GM21786 (cell line): ENCODE measurements around the gene MIPOL1.
"Not testable (repeated sequence)": the region's sequence is repeated elsewhere in the genome, so short reads cannot be mapped to it uniquely, and the experiment has no call there.

Experiments
- ATAC-seq: cut with Tn5 transposase; IDR thresholded peaks from one replicate; pipeline ENCODE4 v1.9.1; 2021; ENCODE audit not compliant: unreplicated experiment

The MIPOL1 gene

GRCh38 chr14:37186865-37187264 lies 10.9 kb upstream of the MIPOL1 start:
- ATAC-seq: no peak

DNA sequence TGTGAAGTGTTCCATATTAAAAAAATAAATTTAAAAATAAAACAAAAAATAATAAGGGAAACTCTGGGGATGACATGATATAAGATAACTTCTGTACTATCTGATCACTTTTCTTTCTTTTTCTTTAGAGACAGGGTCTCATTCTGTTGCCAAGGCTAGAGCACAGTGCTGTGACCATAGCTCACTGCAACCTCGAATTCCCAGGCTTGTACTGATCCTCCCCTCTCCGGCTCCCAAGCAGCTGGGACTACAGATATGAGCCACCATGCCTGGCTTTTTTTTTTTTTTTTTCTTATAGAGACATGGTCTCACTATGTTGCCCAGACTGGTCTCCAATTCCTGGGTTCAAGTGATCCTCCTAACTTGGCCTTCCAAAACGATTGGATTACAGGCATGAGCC lies 10.4 kb upstream of the MIPOL1 start:
- ATAC-seq: no peak

GRCh38 chr14:37187840-37188577 lies 9.7 kb upstream of the MIPOL1 start:
- ATAC-seq: not testable (repeated sequence)

DNA sequence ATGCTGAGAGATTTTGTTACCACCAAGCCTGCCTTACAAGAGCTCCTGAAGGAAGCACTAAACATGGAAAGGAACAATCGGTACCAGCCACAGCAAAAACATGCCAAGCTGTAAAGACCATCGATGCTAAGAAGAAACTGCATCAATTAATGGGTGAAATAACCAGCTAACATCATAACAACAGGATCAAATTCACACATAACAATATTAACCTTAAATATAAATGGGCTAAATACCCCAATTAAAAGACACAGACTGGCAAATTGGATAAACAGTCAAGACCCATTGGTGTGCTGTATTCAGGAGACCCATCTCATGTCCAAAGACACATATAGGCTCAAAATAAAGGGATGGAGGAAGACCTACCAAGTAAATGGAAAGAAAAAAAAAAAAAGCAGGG lies 8.0 kb upstream of the MIPOL1 start:
- ATAC-seq: not testable (repeated sequence)

- ATAC-seq: no peak
Observed at GRCh38 chr14:37194698-37195097, 3.0 kb upstream of the MIPOL1 start.

- ATAC-seq: no peak
Observed at GRCh38 chr14:37195327-37195726, 2.4 kb upstream of the MIPOL1 start.

- ATAC-seq: no peak
Observed at GRCh38 chr14:37196604-37197420, 925 bp upstream of the MIPOL1 start.

DNA sequence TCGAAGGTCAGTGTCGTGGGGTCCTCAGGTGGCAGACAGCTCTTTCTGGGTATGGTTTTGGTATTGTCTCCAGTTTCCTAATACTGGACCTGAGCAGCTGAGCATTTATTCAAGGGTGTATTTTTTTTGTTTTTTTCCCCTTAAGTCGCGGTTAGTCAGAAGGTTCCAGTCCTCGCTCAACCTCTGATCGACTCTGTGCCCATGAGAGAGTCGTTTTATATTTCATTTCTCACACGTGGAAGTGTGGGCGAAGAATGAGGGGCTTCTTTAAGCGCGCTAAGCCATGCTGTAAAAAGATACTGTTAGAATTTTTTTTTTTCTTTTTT lies 499 bp downstream of the MIPOL1 start:
- no peak for ATAC-seq

DNA sequence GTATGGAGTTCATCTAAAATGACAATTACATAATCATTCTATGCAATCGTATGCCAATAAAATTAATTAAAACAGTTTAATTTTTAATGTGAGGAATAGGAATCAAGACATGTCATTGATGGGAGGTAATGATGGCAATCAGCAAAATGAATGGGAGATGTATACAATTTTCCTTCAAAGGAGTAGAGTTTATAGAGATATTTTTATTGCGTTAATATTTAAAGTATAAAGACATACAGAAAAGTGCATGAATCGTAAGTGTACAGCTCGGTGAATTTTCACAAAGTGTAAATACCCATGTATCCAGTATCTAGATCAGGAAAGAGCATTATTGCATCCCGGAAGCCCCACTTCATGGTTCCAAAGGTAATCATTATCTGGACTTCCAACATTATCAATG lies 1.2 kb downstream of the MIPOL1 start:
- no peak for ATAC-seq

DNA sequence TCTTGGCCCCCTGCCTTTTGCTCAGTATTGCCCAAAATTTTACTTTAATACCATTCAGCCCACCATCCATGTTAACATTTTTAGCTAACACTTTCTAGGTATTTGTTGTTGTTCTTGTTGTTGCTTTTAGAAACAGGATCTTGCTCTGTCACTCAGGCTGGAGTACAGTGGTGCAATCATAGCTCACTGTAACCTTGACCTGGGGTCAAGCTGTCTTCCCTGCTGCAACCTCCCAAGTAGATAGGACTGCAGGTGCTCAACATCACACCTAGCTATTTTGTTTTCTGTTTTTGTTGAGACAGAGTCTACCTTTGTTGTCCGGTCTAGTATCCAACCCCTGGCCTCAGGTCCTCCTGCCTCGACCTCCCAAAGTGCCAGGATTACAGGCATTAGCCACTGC lies 4.0 kb downstream of the MIPOL1 start:
- ATAC-seq: no peak

DNA sequence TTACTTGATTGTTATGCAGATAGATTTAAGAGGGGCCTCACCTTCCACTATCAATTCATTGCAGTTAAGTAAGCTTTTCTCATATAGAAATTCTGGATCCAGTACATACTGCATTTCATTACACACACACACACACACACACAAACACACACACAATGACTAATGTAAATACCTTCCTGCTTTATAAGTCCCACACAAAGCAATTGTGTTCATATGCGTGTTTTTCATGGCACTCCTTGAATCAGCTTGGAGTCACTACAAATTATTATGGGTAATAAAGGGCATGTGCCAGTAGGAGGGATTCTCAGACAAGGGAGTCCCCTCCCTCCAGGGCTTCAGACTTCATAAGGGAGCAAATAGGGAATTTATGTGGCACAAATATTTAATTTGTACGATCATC lies 4.5 kb downstream of the MIPOL1 start:
- no peak for ATAC-seq

- ATAC-seq: no peak
Observed at GRCh38 chr14:37202812-37203211, 5.1 kb downstream of the MIPOL1 start.

GRCh38 chr14:37203423-37203822 lies 5.7 kb downstream of the MIPOL1 start:
- no peak for ATAC-seq

- ATAC-seq: not testable (repeated sequence)
Observed at GRCh38 chr14:37205623-37206605, 8.2 kb downstream of the MIPOL1 start.

GRCh38 chr14:37209617-37210016 lies 11.9 kb downstream of the MIPOL1 start:
- ATAC-seq: not testable (repeated sequence)

GRCh38 chr14:37210448-37210847 lies 12.7 kb downstream of the MIPOL1 start:
- no peak for ATAC-seq

DNA sequence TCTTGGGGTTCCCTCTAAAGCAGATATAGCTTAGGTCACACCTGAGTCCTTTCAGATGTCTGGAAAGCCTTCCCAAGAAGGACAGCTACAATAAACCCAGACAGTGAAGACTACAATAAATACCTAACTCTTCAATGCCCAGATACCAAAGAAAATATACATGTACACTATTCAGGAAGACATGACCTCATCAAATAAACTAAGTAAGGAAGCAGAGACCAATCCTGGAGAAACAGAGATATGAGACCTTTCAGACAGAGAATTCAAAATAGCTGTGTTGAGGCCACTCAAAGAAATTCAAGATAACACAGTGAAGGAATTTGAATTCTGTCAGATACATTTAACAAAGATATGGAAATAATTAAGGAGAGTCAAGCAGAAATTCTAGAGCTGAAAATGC lies 15.3 kb downstream of the MIPOL1 start:
- ATAC-seq: no peak

- ATAC-seq: no peak
Observed at GRCh38 chr14:37215345-37215744, 17.6 kb downstream of the MIPOL1 start.

DNA sequence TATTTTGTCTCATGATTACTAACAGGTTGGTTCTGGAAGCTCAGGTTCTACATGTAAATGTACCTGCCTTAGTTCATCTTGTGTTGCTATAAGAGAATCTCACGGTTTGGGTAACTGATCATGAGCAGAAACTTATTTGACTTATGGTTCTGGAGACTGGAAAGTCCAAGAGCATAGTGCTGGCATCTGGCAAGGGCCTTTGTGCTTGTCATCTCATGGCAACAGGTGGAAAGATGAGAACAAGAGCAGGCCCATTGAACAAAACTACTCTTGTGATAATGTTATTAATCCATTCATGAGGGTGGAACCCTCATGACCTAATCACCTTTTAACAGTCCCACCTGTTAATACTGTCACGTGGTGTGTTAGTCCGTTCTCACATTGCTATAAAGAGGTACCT lies 23.3 kb downstream of the MIPOL1 start:
- no peak for ATAC-seq

GRCh38 chr14:37223947-37224474 lies 26.3 kb downstream of the MIPOL1 start:
- no peak for ATAC-seq

DNA sequence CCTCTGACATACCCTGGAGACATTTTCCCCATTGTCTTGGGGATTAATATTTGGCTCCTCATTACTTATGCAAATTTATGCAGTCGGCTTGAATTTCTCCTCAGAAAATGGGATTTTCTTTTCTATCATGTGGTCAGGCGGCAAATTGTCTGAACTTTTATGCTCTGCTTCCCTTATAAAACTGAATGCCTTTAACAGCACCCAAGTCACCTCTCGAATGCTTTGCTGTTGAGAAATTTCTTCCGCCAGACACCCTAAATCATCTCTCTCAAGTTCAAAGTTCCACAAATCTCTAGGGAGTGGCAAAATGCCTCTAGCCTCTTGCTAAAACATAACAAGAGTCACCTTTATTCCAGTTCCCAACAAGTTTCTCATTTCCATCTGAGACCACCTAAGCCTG lies 27.9 kb downstream of the MIPOL1 start:
- not testable (repeated sequence) for ATAC-seq
